ENCODE results near the gene ADCY3.

GRCh38 chr2:24788816-24789215 lies 131.2 kb downstream of the ADCY3 start:
- TF ChIP-seq POLR2A (IDR thresholded peaks at IDR 0.05) = no peak
- TF ChIP-seq POLR2AphosphoS5 (IDR thresholded peaks at IDR 0.05) = no peak
- TF ChIP-seq EP300 (IDR thresholded peaks at IDR 0.05) = no peak
